BLaER1 (cell line): Measurements from ENCODE around the gene PAXX.

Source experiments
- H3K27ac ChIP-seq: shearing (Covaris generic); formaldehyde crosslinking; 2 replicates; pipeline ENCODE4 v1.8.1; 2022
- H3K27me3 ChIP-seq: shearing (Covaris generic); formaldehyde crosslinking; 2 replicates; pipeline ENCODE4 v1.8.1; 2022
- H3K36me3 ChIP-seq: shearing (Covaris generic); formaldehyde crosslinking; 2 replicates; pipeline ENCODE4 v1.8.1; 2022
- H3K4me1 ChIP-seq: shearing (Covaris generic); formaldehyde crosslinking; 2 replicates; pipeline ENCODE4 v1.8.1; 2022
- H3K4me2 ChIP-seq: shearing (Covaris generic); formaldehyde crosslinking; 2 replicates; pipeline ENCODE4 v1.8.1; 2022
- H3K4me3 ChIP-seq: shearing (Covaris generic); formaldehyde crosslinking; 2 replicates; pipeline ENCODE4 v1.8.1; 2022
- H3K9ac ChIP-seq: shearing (Covaris generic); formaldehyde crosslinking; 2 replicates; pipeline ENCODE4 v1.8.1; 2022
- H3K9me3 ChIP-seq: shearing (Covaris generic); formaldehyde crosslinking; 2 replicates; pipeline ENCODE4 v1.8.1; 2022
- H4K20me1 ChIP-seq: shearing (Covaris generic); formaldehyde crosslinking; 2 replicates; pipeline ENCODE4 v1.8.1; 2022
- Cebpa-rat ChIP-seq: shearing (Covaris generic); IDR thresholded peaks from 2 replicates; pipeline ENCODE4 v1.8.1; 2022

Gene PAXX

GRCh38 chr9:136990242-136990911 is 1.8 kb upstream of the PAXX start:
- no peak for TF ChIP-seq Cebpa-rat
- no peak overlapping the region for H3K27ac ChIP-seq
- peaks cover 20% of the 10 kb centered on the region for H3K27me3 ChIP-seq
- no peak overlapping the region for H3K4me2 ChIP-seq
- no peak overlapping the region for H3K9ac ChIP-seq
- H3K9me3 ChIP-seq, result no peaks in the 10 kb centered on the region
- H4K20me1 ChIP-seq, result peaks cover 19% of the 10 kb centered on the region
- peaks cover 30% of the 10 kb centered on the region for H3K4me1 ChIP-seq
- no peak overlapping the region for H3K4me3 ChIP-seq
- H3K36me3 ChIP-seq, result peaks cover 15% of the 10 kb centered on the region

GRCh38 chr9:136992819-136993369 is 672 bp downstream of the PAXX start:
- H3K27ac ChIP-seq, result peak overlapping the region; percentile 87
- no peak for TF ChIP-seq Cebpa-rat
- peak overlapping the region; percentile 82 for H3K4me3 ChIP-seq
- peaks cover 24% of the 10 kb centered on the region for H4K20me1 ChIP-seq
- no peaks in the 10 kb centered on the region; the same call in 1 of the 2 replicates for H3K27me3 ChIP-seq
- peaks cover 55% of the 10 kb centered on the region for H3K4me1 ChIP-seq
- H3K4me2 ChIP-seq, result peak overlapping the region; percentile 99
- no peaks in the 10 kb centered on the region for H3K9me3 ChIP-seq
- peaks cover 15% of the 10 kb centered on the region for H3K36me3 ChIP-seq
- peak overlapping the region; percentile 89 for H3K9ac ChIP-seq

GRCh38 chr9:136994180-136994887 is 2.1 kb downstream of the PAXX start:
- Histone ChIP-seq H4K20me1 (peaks cover 24% of the 10 kb centered on the region), H3K4me3 (no peak overlapping the region), H3K27me3 (no peaks in the 10 kb centered on the region), H3K9me3 (no peaks in the 10 kb centered on the region), H3K4me2 (peak overlapping the region; percentile 99), H3K4me1 (peaks cover 67% of the 10 kb centered on the region), H3K27ac (no peak overlapping the region), H3K36me3 (peaks cover 15% of the 10 kb centered on the region), H3K9ac (no peak overlapping the region)
- no peak for TF ChIP-seq Cebpa-rat

GRCh38 chr9:136994888-136995230 is 2.6 kb downstream of the PAXX start:
- Histone ChIP-seq H3K27me3 (no peaks in the 10 kb centered on the region), H3K9me3 (no peaks in the 10 kb centered on the region), H3K9ac (no peak overlapping the region), H3K36me3 (peaks cover 15% of the 10 kb centered on the region), H3K4me1 (peaks cover 72% of the 10 kb centered on the region), H4K20me1 (peaks cover 24% of the 10 kb centered on the region), H3K4me3 (no peak overlapping the region), H3K4me2 (peak overlapping the region; percentile 84; the same call in 1 of the 2 replicates), H3K27ac (no peak overlapping the region)
- TF ChIP-seq Cebpa-rat, result no peak

GRCh38 chr9:136995362-136995761 is 3.1 kb downstream of the PAXX start:
- Histone ChIP-seq H3K4me1 (peaks cover 77% of the 10 kb centered on the region), H3K36me3 (peaks cover 15% of the 10 kb centered on the region), H3K27ac (no peak overlapping the region), H4K20me1 (peaks cover 24% of the 10 kb centered on the region), H3K27me3 (no peaks in the 10 kb centered on the region), H3K9me3 (no peaks in the 10 kb centered on the region), H3K9ac (no peak overlapping the region), H3K4me2 (peak overlapping the region; percentile 84), H3K4me3 (no peak overlapping the region)
- TF ChIP-seq Cebpa-rat, result no peak

- Histone ChIP-seq H3K4me1 (peaks cover 81% of the 10 kb centered on the region), H3K9ac (peak overlapping the region; percentile 66), H3K36me3 (peaks cover 15% of the 10 kb centered on the region), H3K4me2 (peak overlapping the region; percentile 84), H3K27ac (peak overlapping the region; percentile 46; the same call in 1 of the 2 replicates), H4K20me1 (peaks cover 24% of the 10 kb centered on the region), H3K27me3 (no peaks in the 10 kb centered on the region), H3K4me3 (no peak overlapping the region), H3K9me3 (no peaks in the 10 kb centered on the region)
- TF ChIP-seq Cebpa-rat, result no peak
Measured at GRCh38 chr9:136995772-136996311, 3.6 kb downstream of the PAXX start.

GRCh38 chr9:136996361-136997292 is 4.4 kb downstream of the PAXX start, which contains the start of gene CLIC3:
Gene CLIC3 (minus strand): TSS chr9:136996568. CDS start chr9:136996543, 25 bp downstream.
- Histone ChIP-seq H3K4me2 (peak within 1 kb of the TSS; percentile 84), H4K20me1 (peaks cover 24% of the 10 kb centered on the region), H3K36me3 (peaks cover 15% of the 10 kb centered on the region), H3K9ac (peak within 1 kb of the TSS; percentile 66), H3K4me3 (no peak within 1 kb of the TSS), H3K4me1 (peaks cover 77% of the 10 kb centered on the region), H3K9me3 (no peaks in the 10 kb centered on the region), H3K27ac (peak within 1 kb of the TSS; percentile 46; the same call in 1 of the 2 replicates), H3K27me3 (no peaks in the 10 kb centered on the region)
- no peak for TF ChIP-seq Cebpa-rat

- no peak overlapping the region for H3K9ac ChIP-seq
- H3K4me1 ChIP-seq, result peaks cover 75% of the 10 kb centered on the region
- peak overlapping the region; percentile 84 for H3K4me2 ChIP-seq
- H3K27me3 ChIP-seq, result no peaks in the 10 kb centered on the region
- H3K36me3 ChIP-seq, result peaks cover 15% of the 10 kb centered on the region
- H3K4me3 ChIP-seq, result no peak overlapping the region
- peaks cover 24% of the 10 kb centered on the region for H4K20me1 ChIP-seq
- no peak for TF ChIP-seq Cebpa-rat
- H3K27ac ChIP-seq, result no peak overlapping the region
- no peaks in the 10 kb centered on the region for H3K9me3 ChIP-seq
Measured at GRCh38 chr9:136997371-136997770, 5.1 kb downstream of the PAXX start.

- H4K20me1 ChIP-seq, result peaks cover 20% of the 10 kb centered on the region
- peak overlapping the region; percentile 84 for H3K4me2 ChIP-seq
- H3K36me3 ChIP-seq, result peaks cover 15% of the 10 kb centered on the region
- H3K4me1 ChIP-seq, result peaks cover 72% of the 10 kb centered on the region
- no peak overlapping the region for H3K9ac ChIP-seq
- no peak overlapping the region for H3K27ac ChIP-seq
- H3K4me3 ChIP-seq, result no peak overlapping the region
- TF ChIP-seq Cebpa-rat, result no peak
- no peaks in the 10 kb centered on the region for H3K9me3 ChIP-seq
- H3K27me3 ChIP-seq, result no peaks in the 10 kb centered on the region
Measured at GRCh38 chr9:136997830-136998234, 5.6 kb downstream of the PAXX start.
